Suppressor macrophage treated with lipopolysaccharide for 1 hour (primary cell): ENCODE measurements around the gene C15orf40.
"Not testable (repeated sequence)": the region's sequence is repeated elsewhere in the genome, so short reads cannot be mapped to it uniquely, and the experiment has no call there.

ENCODE experiments used
- DNase-seq, 3 donors: peaks; one replicate each; pipeline ENCODE4 v3.0.0-alpha.2; 2020 to 2022

Gene C15orf40

GRCh38 chr15:83011271-83012075 is at the start of gene C15orf40:
TSS of gene C15orf40 (minus strand) at chr15:83011639. CDS start at chr15:83011607, 32 bp downstream.
- peak; percentile 95 to 97 (median 96) for DNase-seq

GRCh38 chr15:83057696-83058376 is 46.4 kb upstream of the C15orf40 start:
- DNase-seq: no peak

DNA sequence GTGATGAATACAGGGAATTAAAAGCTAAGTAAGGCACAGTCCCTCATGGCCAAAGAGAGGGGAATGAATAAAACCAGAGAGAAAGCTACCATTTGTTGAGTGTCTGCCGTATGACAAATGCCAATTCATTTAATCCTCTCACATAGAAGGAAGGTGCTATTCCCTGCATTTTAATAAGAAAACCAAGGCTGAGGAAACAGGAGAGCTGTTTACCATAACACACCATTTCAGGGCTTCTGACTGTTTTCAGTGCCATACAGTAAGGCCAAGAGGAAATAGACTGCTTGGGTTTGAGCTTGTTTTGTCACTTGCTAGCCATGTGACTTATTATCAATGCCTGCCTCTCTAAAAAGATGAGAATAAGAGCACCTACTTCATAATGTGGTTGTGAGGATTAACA is 45.6 kb upstream of the C15orf40 start:
- no peak for DNase-seq

DNA sequence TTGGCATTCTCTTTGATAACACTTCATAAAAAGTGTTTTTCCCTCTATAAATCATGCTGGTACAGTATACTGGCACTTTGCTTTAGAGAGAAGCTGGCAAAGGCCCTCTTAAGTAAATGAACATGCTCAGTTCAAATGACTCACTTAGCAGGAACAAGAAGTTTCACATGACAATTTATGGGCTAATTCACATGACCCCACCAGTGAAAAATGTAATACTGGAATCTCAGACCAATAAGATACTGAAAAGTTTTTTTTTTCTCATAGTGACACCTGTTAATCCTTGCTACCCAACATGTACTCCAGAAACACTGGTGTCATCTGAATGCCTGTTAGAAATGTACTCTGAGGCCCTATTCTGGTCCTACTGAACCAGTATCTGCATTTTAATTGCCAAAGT is 41.7 kb upstream of the C15orf40 start:
- DNase-seq: peak; percentile 65 to 85 (median 85)

DNA sequence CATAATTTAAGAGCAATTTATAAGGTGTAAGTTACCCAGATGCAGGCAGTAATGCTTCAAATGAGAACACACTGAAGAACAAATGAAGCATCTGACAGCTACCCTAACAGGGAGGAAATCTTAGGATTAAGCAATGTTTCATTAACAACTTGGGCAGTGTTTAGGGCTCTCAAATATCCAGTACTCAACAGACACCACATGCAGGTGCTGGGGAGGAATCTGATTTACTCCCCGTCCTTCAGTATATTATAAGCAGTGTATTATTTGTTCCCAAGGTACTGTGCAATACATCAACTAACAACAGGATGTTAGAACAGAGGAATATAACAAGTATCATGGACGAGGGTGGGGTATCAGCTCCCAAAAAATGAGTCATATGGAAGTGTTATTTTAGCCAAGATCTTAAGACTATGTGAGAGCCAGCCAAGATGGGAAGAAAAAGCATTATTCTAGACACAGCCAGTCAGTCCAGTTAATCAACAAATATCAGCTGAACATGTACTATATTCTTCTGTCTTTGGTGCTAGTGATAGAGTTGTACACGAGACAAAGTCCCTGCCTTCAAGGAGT is 35.2 kb upstream of the C15orf40 start:
- no peak for DNase-seq

GRCh38 chr15:83044156-83044555 is 32.7 kb upstream of the C15orf40 start:
- DNase-seq: no peak

DNA sequence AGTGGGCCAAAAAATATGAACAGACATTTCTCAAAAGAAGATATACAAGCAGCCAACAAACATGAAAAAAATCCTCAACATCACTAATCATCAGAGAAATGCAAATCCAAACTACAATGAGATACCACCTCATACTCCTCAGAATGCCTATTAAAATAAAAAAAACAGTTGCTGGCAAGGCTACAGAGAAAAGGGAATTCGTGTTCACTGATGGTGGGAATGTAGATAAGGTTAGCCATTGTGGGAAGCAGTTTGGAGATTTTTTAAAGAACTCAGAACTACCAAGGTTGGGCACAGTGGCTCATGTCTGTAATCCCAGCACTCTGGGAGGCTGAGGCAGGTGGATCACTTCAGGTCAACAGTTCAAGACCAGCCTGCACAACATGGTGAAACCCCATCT is 27.8 kb upstream of the C15orf40 start:
- DNase-seq: no peak

DNA sequence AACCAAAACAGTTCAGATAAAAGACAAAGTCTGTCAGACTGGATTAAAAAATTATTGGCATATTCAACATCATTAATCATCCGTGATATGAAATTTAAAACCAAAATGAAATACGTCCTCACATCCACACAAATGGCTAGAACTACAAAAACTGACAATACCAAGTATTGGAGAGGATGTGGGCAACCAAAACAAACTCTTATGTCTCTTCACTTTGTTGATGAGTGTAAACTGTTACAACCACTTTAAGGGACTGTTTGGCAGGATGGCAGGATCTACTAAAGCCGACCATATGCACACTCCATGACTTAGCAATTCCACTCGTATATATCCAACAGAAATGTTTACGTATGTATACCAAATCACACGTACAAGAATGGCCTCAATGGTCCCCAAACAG is 24.8 kb upstream of the C15orf40 start:
- DNase-seq: no peak

DNA sequence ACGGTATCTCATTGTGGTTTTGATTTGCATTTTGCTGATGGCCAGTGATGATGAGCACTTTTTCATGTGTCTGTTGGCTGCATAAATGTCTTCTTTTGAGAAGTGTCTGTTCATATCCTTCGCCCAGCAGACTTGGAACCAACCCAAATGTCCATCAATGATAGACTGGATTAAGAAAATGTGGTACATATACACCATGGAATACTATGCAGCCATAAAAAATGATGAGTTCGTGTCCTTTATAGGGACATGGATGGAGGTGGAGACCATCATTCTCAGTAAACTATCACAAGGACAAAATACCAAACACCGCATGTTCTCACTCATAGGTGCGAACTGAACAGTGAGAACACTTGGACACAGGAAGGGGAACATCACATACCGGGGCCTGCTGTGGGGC is 19.8 kb upstream of the C15orf40 start:
- not testable (repeated sequence) for DNase-seq

- no peak for DNase-seq
Observed at GRCh38 chr15:83030021-83030420, 18.6 kb upstream of the C15orf40 start.

- DNase-seq: peak in 1 of 3 donors; percentile 26
Observed at GRCh38 chr15:83018436-83018835, 7.0 kb upstream of the C15orf40 start.

GRCh38 chr15:83016906-83017305 is 5.5 kb upstream of the C15orf40 start:
- DNase-seq: peak; percentile 48 to 73 (median 69)

GRCh38 chr15:83015361-83015760 is 3.9 kb upstream of the C15orf40 start:
- no peak for DNase-seq

DNA sequence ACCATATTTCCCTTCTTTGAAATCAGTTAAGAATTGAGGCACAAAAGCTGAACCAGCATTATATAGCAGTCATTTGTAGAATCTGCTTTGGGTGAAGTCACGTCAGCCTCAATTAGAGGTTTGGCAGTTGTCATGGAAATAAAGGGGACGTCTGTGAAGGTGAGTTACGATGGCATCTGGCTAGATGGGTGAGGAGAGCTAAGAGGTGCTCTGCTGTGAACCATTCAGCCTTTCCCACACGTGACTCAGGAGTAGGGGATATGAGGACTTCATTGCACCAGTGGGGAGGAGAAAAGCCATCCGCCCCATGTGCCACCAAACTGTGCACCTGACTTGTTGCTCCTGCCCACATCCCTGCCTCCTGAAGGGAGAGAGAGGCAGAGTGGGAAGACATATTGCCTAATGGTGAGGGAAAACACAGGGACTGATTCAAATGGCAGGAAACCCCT is 2.8 kb upstream of the C15orf40 start:
- peak in 1 of 3 donors; percentile 15 for DNase-seq

GRCh38 chr15:83012636-83013035 is 1.2 kb upstream of the C15orf40 start:
- peak in 2 of 3 donors; percentile 11 to 18 for DNase-seq

DNA sequence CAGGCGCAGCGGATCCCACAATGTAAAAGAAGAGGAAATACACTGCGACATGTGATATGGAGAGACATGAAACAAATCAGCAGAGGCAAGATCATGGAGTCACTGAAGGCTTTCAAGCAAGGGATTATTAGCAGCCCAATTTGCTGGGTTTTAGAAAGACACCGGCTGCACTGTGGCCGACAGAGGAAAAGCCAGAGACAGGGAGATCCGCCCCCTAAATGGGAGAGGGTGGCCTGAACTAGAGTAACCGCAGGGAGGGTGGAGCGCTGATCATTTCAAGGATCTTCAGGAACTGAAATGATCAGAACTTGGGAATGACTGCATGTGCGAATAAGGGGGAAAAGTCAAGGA is 612 bp upstream of the C15orf40 start:
- DNase-seq: no peak

DNA sequence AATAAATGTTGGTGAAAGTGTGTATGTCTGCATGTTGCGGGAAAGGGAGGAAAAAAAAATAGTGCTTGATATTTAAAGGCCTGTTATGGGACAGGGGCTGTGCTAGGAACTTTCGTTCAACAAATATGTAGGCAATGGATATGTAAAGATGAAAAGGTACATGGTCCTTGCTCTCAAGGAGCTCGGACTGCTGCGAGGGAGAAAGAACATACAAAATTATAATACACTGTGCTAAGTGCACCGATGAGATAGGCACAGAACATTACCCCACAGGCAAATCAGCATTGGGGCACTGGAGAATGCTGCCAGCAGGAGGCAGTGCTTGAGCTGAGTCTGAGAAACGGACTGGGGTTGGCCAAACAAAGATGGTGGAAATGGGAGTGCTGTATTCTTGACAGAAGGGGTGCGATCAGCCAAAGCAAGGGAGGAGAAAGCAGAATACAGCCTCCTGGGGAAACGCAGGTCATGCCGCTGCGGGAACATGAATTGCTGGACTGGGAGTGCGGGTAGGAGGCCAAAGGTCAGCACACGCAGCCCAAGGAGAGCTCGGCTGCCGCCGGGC is 649 bp downstream of the C15orf40 start:
- peak; percentile 85 to 87 (median 86) for DNase-seq

- not testable (repeated sequence) for DNase-seq
Observed at GRCh38 chr15:83000672-83001031, 10.8 kb downstream of the C15orf40 start.

GRCh38 chr15:82999905-83000671 is 11.4 kb downstream of the C15orf40 start:
- peak; percentile 60 to 81 (median 78) for DNase-seq

DNA sequence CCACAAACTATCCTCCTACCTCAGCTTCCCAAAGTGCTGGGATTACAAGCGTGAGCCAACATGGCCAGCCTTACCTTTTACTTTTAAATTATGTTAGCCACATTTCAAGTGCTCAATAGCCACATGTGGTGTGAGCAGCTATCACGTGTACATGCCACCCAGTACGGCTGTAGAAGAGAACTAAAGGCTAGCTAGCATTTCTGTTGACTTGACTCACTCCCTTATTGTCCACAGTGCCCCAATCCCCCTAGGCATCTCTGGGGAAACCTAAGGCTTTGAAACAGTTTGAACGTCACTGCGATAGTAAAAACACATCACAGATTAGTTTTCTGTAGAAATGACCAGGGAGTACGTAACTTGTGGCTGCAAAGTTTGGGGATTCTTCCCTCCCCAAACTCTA is 12.0 kb downstream of the C15orf40 start:
- no peak for DNase-seq

DNA sequence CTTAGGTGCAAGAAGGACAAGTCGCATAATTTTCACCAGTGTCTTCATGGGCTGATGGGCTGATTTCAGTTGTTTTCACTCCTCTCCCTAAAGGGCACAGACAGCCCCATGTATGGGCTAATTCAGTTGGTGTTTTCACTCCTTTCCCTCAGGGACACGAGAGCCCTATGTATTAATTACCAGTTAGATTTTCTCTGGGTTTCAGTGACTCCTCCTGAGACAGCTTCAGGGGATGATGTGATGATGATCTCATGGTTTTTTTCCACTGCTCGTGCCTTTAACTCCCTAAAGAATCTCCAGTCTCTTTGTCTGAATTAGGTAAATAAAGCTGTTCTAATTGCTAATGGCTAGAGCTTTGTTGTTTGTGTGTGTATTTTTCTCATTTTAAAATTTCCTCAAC is 15.5 kb downstream of the C15orf40 start:
- no peak for DNase-seq

DNA sequence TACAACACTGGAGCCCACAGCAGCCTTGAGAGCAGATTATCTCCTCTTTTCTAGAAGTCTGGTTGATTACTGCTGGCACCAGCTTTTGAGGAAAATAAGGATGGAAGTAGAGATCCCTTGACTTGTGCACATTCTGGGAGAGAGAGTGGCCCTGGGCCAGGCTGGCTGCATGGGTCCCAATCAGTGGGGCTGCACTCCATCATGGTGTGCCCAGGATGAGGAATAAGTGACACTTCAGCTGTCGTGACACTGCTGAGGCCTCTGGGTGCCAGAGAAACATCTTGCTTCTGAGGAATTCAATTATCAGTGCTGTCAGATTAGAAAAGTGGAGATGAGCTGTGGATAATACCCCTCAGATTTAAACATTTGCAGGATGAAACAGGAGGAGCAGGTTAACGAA is 16.4 kb downstream of the C15orf40 start:
- no peak for DNase-seq

- no peak for DNase-seq
Observed at GRCh38 chr15:82993144-82993543, 18.3 kb downstream of the C15orf40 start.
